Common myeloid progenitor, CD34-positive (primary cell): Measurements from ENCODE around the gene WDR82.
A peak's percentile ranks its signal among the peaks of the same experiment; 100 is the strongest.

ENCODE experiments used
- CTCF ChIA-PET: fragments of 350-600 bp; sonication (Branson Sonifier 250); formaldehyde crosslinking; loops from one replicate; lab custom pipeline; 2021; ENCODE audit warnings: antibody characterized with exemption; lab: Charles Lee
- POLR2A ChIA-PET: fragments of 350-600 bp; sonication (Branson Sonifier 250); formaldehyde crosslinking; loops from one replicate; lab custom pipeline; 2021; ENCODE audit warnings: antibody characterized with exemption; lab: Charles Lee
- DNase-seq, 3 donors: peaks; one replicate each; pipeline versions ENCODE4 v3.0.0 to v3.0.0-alpha.2; 2013
- H3K27ac ChIP-seq, 2 experiments: 1 replicate in 1 of 2; 2 replicates in 1 of 2; pipeline ENCODE4 v1.7.0; 2013; ENCODE audit warnings: inconsistent platforms in 2 of 2, low read length in 2 of 2, mild to moderate bottlenecking in 2 of 2, low read depth in 1 of 2, moderate library complexity in 1 of 2; ENCODE audit not compliant: severe bottlenecking in 2 of 2, insufficient read depth in 1 of 2, poor library complexity in 1 of 2
- H3K27me3 ChIP-seq, 5 experiments: replicated peaks in 2 of 5; 1 replicate in 3 of 5; 2 replicates in 2 of 5; pipeline versions ENCODE4 v1.6.1 to v1.7.0; 2013; ENCODE audit warnings: low read length in 4 of 5, mild to moderate bottlenecking in 2 of 5, moderate library complexity in 2 of 5, inconsistent platforms in 1 of 5; ENCODE audit not compliant: insufficient read depth in 5 of 5, control insufficient read depth in 4 of 5
- H3K36me3 ChIP-seq, 4 experiments: 1 replicate in 2 of 4; 2 replicates in 2 of 4; pipeline versions ENCODE4 v1.6.1 to v1.7.0; 2013; ENCODE audit warnings: low read length in 3 of 4, control low read depth in 1 of 4, mild to moderate bottlenecking in 1 of 4; ENCODE audit not compliant: control insufficient read depth in 4 of 4, insufficient read depth in 4 of 4
- H3K4me1 ChIP-seq, 4 experiments: 1 replicate in 3 of 4; 2 replicates in 1 of 4; pipeline versions ENCODE4 v1.6.1 to v1.7.1; 2013; ENCODE audit warnings: low read length in 3 of 4, mild to moderate bottlenecking in 3 of 4, control low read depth in 1 of 4, inconsistent platforms in 1 of 4, moderate library complexity in 1 of 4; ENCODE audit not compliant: control insufficient read depth in 4 of 4, insufficient read depth in 4 of 4; ENCODE audit errors: control extremely low read depth in 1 of 4
- H3K4me3 ChIP-seq, 7 experiments: 1 replicate in 4 of 7; 2 replicates in 3 of 7; pipeline versions ENCODE4 v1.5.1 to v1.7.0; 2013; ENCODE audit warnings: mild to moderate bottlenecking in 7 of 7, low read length in 6 of 7, moderate library complexity in 6 of 7, inconsistent platforms in 2 of 7, low read depth in 2 of 7, control low read depth in 1 of 7; ENCODE audit not compliant: insufficient read depth in 4 of 7, control insufficient read depth in 1 of 7; ENCODE audit errors: extremely low read depth in 1 of 7
- H3K9me3 ChIP-seq, 5 experiments: 1 replicate in 4 of 5; 2 replicates in 1 of 5; pipeline versions ENCODE4 v1.6.1 to v1.7.1; 2013; ENCODE audit warnings: low read length in 4 of 5, mild to moderate bottlenecking in 2 of 5, inconsistent platforms in 1 of 5, low read depth in 1 of 5, moderate library complexity in 1 of 5; ENCODE audit not compliant: control insufficient read depth in 4 of 5, insufficient read depth in 2 of 5; ENCODE audit errors: control extremely low read depth in 1 of 5
- WGBS: methylation state at CpG from one replicate; pipeline ENCODE4 v1.1.5; 2013; ENCODE audit not compliant: insufficient coverage; 5-methylcytosine and 5-hydroxymethylcytosine counted together

WDR82 gene

DNA sequence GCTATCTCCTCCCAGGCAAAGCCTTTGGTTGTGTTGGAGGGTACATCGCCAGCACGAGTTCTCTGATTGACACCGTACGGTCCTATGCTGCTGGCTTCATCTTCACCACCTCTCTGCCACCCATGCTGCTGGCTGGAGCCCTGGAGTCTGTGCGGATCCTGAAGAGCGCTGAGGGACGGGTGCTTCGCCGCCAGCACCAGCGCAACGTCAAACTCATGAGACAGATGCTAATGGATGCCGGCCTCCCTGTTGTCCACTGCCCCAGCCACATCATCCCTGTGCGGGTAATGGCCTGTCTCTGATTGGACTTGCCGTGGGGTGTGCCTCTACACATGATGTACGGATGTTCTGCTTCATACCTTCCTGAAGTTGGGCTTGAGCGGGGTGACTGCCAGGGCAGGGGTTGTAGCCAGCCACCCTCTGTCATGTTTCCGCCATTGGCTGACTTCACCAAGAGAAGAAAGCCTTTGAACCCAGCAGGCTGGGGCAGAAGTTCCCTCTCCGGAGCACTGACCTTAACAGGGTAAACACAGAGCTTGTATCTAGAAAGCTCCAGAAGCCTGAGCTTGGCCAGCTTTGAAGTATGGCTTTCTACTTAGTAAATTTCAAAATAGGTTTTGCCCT lies 67.1 kb downstream of the WDR82 start:
- DNase-seq = no peak
- Histone ChIP-seq H3K4me3 (no peak overlapping the region), H3K27me3 (no peaks in the 10 kb centered on the region), H3K27ac (no peak overlapping the region), H3K36me3 (peaks cover 30 to 83% (median 75%) of the 10 kb centered on the region in 4 experiments), H3K9me3 (no peaks in the 10 kb centered on the region), H3K4me1 (peaks cover 1 to 11% (median 10%) of the 10 kb centered on the region in 4 experiments)
- ChIA-PET CTCF (interaction anchor here (1.2 to 2.8 kb wide), 4 partner anchors 8 to 20 kb away, joined by 3 to 9 read pairs (median 4); no protein-coding TSS in a partner anchor), POLR2A (no interaction called here)
- WGBS = 98% methylated on average over 17 of the region's 18 CpGs

DNA sequence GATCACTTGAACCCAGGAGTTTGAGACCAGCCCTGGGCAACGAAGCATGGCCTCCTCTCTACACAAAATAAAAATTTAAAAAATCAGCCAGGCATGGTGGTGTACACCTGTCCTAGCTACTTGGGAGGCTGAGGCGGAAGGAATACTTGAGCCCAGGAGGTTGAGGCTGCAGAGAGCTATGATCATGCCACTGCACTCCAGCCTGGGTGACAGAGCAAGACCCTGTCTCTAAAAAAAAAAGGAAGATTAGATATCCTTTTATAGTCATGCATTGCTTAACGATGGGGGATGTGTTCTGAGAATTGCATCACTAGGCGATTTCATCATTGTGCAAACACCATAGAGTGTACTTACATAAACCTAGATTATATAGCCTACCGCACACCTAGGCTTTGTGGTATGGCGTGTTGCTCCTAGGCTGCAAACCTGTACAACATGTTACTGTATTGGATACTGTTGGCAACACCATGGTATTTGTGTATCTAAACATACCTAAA lies 67.9 kb downstream of the WDR82 start:
- peaks cover 0 to 6% (median 3%) of the 10 kb centered on the region in 4 experiments for H3K4me1 ChIP-seq
- ChIA-PET POLR2A (no interaction called here), CTCF (interaction anchor here (1.3 to 2.8 kb wide), 4 partner anchors 9 to 43 kb away, joined by 4 to 9 read pairs (median 6); no protein-coding TSS in a partner anchor)
- WGBS = 100% methylated on average over 1 of the region's 6 CpGs
- H3K27ac ChIP-seq = no peak overlapping the region
- no peaks in the 10 kb centered on the region for H3K9me3 ChIP-seq
- no peak overlapping the region for H3K4me3 ChIP-seq
- H3K36me3 ChIP-seq = peaks cover 36 to 90% (median 77%) of the 10 kb centered on the region in 4 experiments
- DNase-seq = peak in 1 of 3 donors; percentile 46
- H3K27me3 ChIP-seq = no peaks in the 10 kb centered on the region

DNA sequence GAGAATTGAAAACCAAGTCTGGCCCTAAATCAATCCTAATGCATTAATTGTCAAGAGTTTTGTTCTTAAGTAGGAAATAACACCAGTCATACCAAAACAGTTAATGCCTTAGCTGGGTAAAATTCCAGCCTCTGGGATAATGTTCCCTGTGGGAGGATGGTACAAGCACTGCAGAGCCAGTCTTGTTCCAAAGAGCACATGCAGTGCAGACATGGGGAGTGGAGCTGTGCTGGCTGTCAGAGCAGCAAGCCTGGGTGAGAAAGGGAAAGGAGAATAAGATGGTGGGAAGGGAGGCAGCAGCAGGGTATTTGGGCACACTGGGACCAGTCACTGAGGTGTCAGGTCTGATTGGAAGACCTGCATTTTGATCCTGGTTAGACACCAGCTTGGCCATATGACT lies 68.4 kb downstream of the WDR82 start:
- Histone ChIP-seq H3K4me1 (peaks cover 0 to 6% (median 0%) of the 10 kb centered on the region in 4 experiments), H3K27me3 (no peaks in the 10 kb centered on the region), H3K4me3 (no peak overlapping the region), H3K9me3 (no peaks in the 10 kb centered on the region), H3K36me3 (peaks cover 36 to 90% (median 75%) of the 10 kb centered on the region in 4 experiments), H3K27ac (no peak overlapping the region)
- ChIA-PET POLR2A (no interaction called here), CTCF (interaction anchor here (1.3 to 1.4 kb wide), 3 partner anchors 11 to 79 kb away, joined by 3 to 7 read pairs (median 4); no protein-coding TSS in a partner anchor)
- no peak for DNase-seq

DNA sequence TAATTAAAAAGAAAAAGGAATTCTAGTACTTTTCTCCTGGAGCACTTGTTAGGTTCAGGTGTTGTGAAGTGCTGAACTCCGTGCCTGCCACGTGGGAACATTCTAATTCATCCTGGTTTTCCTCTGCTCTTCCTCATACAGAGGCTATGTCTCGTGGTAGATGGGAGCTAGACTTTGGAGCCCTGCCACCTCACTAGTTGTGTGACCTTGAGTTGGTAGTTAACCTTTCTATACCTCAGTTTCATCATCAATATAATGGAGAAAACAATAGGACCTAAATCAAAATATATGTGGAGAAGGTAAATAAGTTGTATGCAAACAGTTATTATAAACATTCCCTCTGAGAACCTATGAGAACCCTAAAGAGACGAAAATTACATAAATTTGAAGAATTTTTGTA lies 69.9 kb downstream of the WDR82 start:
- Histone ChIP-seq H3K36me3 (peaks cover 39 to 90% (median 75%) of the 10 kb centered on the region in 4 experiments), H3K4me3 (no peak overlapping the region), H3K4me1 (peaks cover 0 to 6% (median 0%) of the 10 kb centered on the region in 4 experiments), H3K9me3 (no peaks in the 10 kb centered on the region), H3K27me3 (no peaks in the 10 kb centered on the region), H3K27ac (no peak overlapping the region)
- ChIA-PET POLR2A (interaction anchor here (0.6 kb wide), 1 partner anchor 20 kb away, joined by 3 read pairs; no protein-coding TSS in a partner anchor), CTCF (interaction anchor here (1.0 to 1.3 kb wide), 4 partner anchors 11 to 64 kb away, joined by 3 read pairs; partner anchors contain the start of gene TLR9)
- 94% methylated on average over 3 of the region's 4 CpGs for WGBS
- no peak for DNase-seq

DNA sequence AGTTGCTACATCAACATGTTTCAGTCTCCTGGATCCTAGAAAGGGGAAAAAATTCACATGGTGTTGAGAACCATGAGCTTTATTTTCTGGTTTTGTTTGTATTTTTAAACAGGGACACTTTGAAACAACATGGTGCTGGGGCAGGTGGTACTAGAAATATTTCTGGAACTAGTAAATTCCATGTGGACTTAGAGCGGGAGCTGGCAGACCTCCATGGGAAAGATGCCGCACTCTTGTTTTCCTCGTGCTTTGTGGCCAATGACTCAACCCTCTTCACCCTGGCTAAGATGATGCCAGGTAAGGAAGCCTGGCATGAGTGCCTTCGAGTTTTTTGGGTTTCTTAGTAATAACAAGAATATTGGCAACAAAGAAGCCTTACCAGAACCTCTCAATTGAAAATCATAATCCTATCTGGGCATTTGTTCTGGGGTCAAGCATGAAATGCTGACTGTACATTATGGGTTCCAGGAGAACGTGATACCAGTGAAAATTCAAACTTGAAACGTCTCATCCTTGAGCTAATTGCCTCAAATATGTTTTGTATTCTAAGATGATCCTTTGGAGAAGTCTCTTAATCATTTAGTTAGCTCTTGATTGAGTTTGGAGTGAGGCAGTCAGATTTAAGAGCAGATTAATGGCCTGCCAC lies 72.6 kb downstream of the WDR82 start:
- H3K4me1 ChIP-seq = peaks cover 0 to 30% (median 4%) of the 10 kb centered on the region in 4 experiments
- H3K9me3 ChIP-seq = no peaks in the 10 kb centered on the region
- no peak for DNase-seq
- H3K27ac ChIP-seq = no peak overlapping the region
- peaks cover 38 to 81% (median 67%) of the 10 kb centered on the region in 4 experiments for H3K36me3 ChIP-seq
- H3K27me3 ChIP-seq = no peaks in the 10 kb centered on the region
- POLR2A ChIA-PET = no interaction called here
- 98% methylated on average over 5 of the region's 6 CpGs for WGBS
- H3K4me3 ChIP-seq = no peak overlapping the region
- CTCF ChIA-PET = interaction anchor here (0.7 to 1.8 kb wide), 7 partner anchors 9 to 134 kb away, joined by 3 to 7 read pairs (median 3); no protein-coding TSS in a partner anchor
